SU-DHL-6 (cell line): ENCODE results near the gene ERAL1.

Source experiments
- H2AFZ ChIP-seq: fragments of 200-600 bp; sonication (generic); 2 replicates; pipeline ENCODE4 v1.6.1; 2014; ENCODE audit warnings: low read depth, mild to moderate bottlenecking, moderate library complexity, mixed read lengths, antibody characterized with exemption, low read length; ENCODE audit not compliant: severe bottlenecking
- H3F3A ChIP-seq: fragments of 200-600 bp; shearing (Covaris generic); 2 replicates; pipeline ENCODE4 v1.6.0; 2016; ENCODE audit warnings: antibody characterized with exemption, mild to moderate bottlenecking; ENCODE audit not compliant: insufficient read depth
- H3K27ac ChIP-seq: fragments of 200-600 bp; sonication (generic); 2 replicates; pipeline ENCODE4 v1.5.1; 2016; ENCODE audit warnings: low read depth, mild to moderate bottlenecking, low read length, moderate library complexity, mixed read lengths
- H3K27me3 ChIP-seq: fragments of 200-600 bp; sonication (generic), shearing (Covaris generic); 2 replicates; pipeline ENCODE4 v1.6.0; 2014; ENCODE audit warnings: mild to moderate bottlenecking, low read length
- H3K36me3 ChIP-seq: fragments of 200-600 bp; sonication (generic); 2 replicates; pipeline ENCODE4 v1.6.1; 2014; ENCODE audit warnings: mild to moderate bottlenecking, low read length, mixed read lengths
- H3K4me2 ChIP-seq: fragments of 300-600, 200-600 bp; shearing (Covaris generic), sonication (generic); 2 replicates; pipeline ENCODE4 v1.6.0; 2014; ENCODE audit warnings: low read length, low read depth, mild to moderate bottlenecking; ENCODE audit not compliant: poor library complexity, severe bottlenecking
- H3K4me3 ChIP-seq: fragments of 200-600 bp; sonication (generic); 2 replicates; pipeline ENCODE4 v1.5.1; 2014; ENCODE audit warnings: antibody characterized with exemption, low read length, mild to moderate bottlenecking, mixed read lengths; ENCODE audit not compliant: insufficient read depth, poor library complexity, severe bottlenecking
- H3K79me2 ChIP-seq: fragments of 200-600 bp; sonication (generic); 2 replicates; pipeline ENCODE4 v1.6.1; 2014; ENCODE audit warnings: mild to moderate bottlenecking, low read length, moderate library complexity; ENCODE audit not compliant: insufficient read depth
- H3K9ac ChIP-seq: fragments of 200-600 bp; sonication (generic); 2 replicates; pipeline ENCODE4 v1.7.0; 2014; ENCODE audit warnings: mild to moderate bottlenecking, low read length
- H3K9me2 ChIP-seq: fragments of 200-600 bp; sonication (generic); replicated peaks from 2 replicates; pipeline ENCODE4 v1.6.1; 2014; ENCODE audit warnings: low read length; ENCODE audit not compliant: insufficient read depth
- H3K9me3 ChIP-seq: fragments of 200-600 bp; sonication (generic); 2 replicates; pipeline ENCODE4 v1.6.1; 2014; ENCODE audit warnings: low read length, mixed read lengths; ENCODE audit not compliant: insufficient read depth
- H4K20me1 ChIP-seq: fragments of 200-600 bp; sonication (generic); 2 replicates; pipeline ENCODE4 v1.6.1; 2014; ENCODE audit warnings: low read depth, mild to moderate bottlenecking, antibody characterized with exemption, low read length, moderate library complexity, mixed read lengths
- EZH2phosphoT487 ChIP-seq: fragments of 200-600 bp; sonication (generic), shearing (Covaris generic); conservative IDR thresholded peaks from 2 replicates; pipeline ENCODE4 v1.6.1; 2018; ENCODE audit warnings: mild to moderate bottlenecking, antibody characterized with exemption, low read length, moderate library complexity, mixed read lengths
- TF ChIP-seq, protein P1 (sequence below): fragments of 200-600 bp; sonication (generic); IDR thresholded peaks from one replicate; pipeline ENCODE4 v1.5.1; 2017; ENCODE audit warnings: antibody characterized with exemption, mild to moderate bottlenecking, low read length, moderate library complexity; ENCODE audit not compliant: insufficient read depth, poor library complexity, severe bottlenecking

Gene ERAL1

DNA sequence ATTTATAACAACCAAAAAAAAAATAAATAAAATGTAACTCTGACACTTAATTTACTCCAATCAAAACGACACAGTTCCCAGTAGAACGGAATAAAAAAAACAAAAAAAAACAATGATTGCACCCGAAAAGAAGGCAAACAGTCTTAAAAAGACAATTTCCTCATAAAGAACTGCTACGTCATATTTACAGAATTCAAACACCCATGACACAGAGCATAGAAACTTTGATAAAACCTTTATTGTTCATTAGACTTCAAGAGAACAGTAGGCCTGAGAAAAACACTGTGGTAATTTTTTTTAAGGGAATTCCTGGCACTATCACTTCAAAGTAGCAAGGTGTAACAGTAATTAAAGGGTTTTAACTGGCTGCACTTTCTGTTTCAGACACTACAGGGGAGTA is 38.3 kb upstream of the ERAL1 start:
- H2AFZ ChIP-seq, result no peak overlapping the region
- no peak for TF ChIP-seq EZH2phosphoT487
- TF ChIP-seq, protein P1, sequence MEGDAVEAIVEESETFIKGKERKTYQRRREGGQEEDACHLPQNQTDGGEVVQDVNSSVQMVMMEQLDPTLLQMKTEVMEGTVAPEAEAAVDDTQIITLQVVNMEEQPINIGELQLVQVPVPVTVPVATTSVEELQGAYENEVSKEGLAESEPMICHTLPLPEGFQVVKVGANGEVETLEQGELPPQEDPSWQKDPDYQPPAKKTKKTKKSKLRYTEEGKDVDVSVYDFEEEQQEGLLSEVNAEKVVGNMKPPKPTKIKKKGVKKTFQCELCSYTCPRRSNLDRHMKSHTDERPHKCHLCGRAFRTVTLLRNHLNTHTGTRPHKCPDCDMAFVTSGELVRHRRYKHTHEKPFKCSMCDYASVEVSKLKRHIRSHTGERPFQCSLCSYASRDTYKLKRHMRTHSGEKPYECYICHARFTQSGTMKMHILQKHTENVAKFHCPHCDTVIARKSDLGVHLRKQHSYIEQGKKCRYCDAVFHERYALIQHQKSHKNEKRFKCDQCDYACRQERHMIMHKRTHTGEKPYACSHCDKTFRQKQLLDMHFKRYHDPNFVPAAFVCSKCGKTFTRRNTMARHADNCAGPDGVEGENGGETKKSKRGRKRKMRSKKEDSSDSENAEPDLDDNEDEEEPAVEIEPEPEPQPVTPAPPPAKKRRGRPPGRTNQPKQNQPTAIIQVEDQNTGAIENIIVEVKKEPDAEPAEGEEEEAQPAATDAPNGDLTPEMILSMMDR, result no peak
- H4K20me1 ChIP-seq, result no peaks in the 10 kb centered on the region
- H3K4me3 ChIP-seq, result no peak overlapping the region
- H3K9me2 ChIP-seq, result no peaks in the 10 kb centered on the region
- H3K9ac ChIP-seq, result no peak overlapping the region
- peaks cover 30% of the 10 kb centered on the region for H3F3A ChIP-seq
- H3K27ac ChIP-seq, result no peak overlapping the region
- no peaks in the 10 kb centered on the region for H3K27me3 ChIP-seq
- H3K4me2 ChIP-seq, result no peak overlapping the region
- no peaks in the 10 kb centered on the region for H3K36me3 ChIP-seq
- H3K79me2 ChIP-seq, result peaks cover 75% of the 10 kb centered on the region
- no peaks in the 10 kb centered on the region for H3K9me3 ChIP-seq

- Histone ChIP-seq H3K9ac (no peak overlapping the region), H3K79me2 (peaks cover 79% of the 10 kb centered on the region), H3K9me2 (no peaks in the 10 kb centered on the region), H3K4me3 (no peak overlapping the region), H3K36me3 (no peaks in the 10 kb centered on the region), H3K9me3 (no peaks in the 10 kb centered on the region), H4K20me1 (no peaks in the 10 kb centered on the region), H3F3A (peaks cover 21% of the 10 kb centered on the region; the same call in 1 of the 2 replicates), H3K4me2 (no peak overlapping the region), H2AFZ (no peak overlapping the region), H3K27ac (no peak overlapping the region), H3K27me3 (no peaks in the 10 kb centered on the region)
- TF ChIP-seq EZH2phosphoT487, result no peak
- TF ChIP-seq, protein P1, result no peak
These were observed 36.0 kb upstream of the ERAL1 start for GRCh38 chr17:28818819-28819221.

- Histone ChIP-seq H3K4me2 (no peak overlapping the region), H3F3A (peaks cover 16% of the 10 kb centered on the region; the same call in 1 of the 2 replicates), H4K20me1 (no peaks in the 10 kb centered on the region), H3K27me3 (no peaks in the 10 kb centered on the region), H3K9ac (no peak overlapping the region), H3K79me2 (peaks cover 76% of the 10 kb centered on the region), H3K27ac (no peak overlapping the region), H3K4me3 (no peak overlapping the region), H3K36me3 (no peaks in the 10 kb centered on the region), H3K9me2 (no peaks in the 10 kb centered on the region), H3K9me3 (no peaks in the 10 kb centered on the region), H2AFZ (no peak overlapping the region)
- TF ChIP-seq, protein P1, result no peak
- no peak for TF ChIP-seq EZH2phosphoT487
These were observed 35.2 kb upstream of the ERAL1 start for GRCh38 chr17:28819582-28819981.
